ENCODE results near the gene DNAH3. TPM values are rescaled to one million over a fixed set of nuclear protein-coding genes. Genes with fewer than 3 reads are reported as not detected.

The DNAH3 gene
- total RNA-seq, 1 experiment from 2014 or later, result 0.15 TPM

- H4K20me1 ChIP-seq (ENCODE audit: insufficient read depth), result no peaks in the 10 kb centered on the region
- ChIA-PET POLR2A (no interaction called here), CTCF (no interaction called here), RAD21 (ENCODE audit: low non-redundant PET in 1 of 2, low total read pairs in 2 of 2, uncharacterized antibody in 2 of 2, unreplicated experiment in 2 of 2) (no interaction called here)
- H3K27ac ChIP-seq (ENCODE audit: low read depth, low read length), result no peak overlapping the region
- no peaks in the 10 kb centered on the region for H3K9me2 ChIP-seq (ENCODE audit: insufficient read depth)
- BruUV-seq (replicated peaks), result no TSS peak
- H3K79me2 ChIP-seq (ENCODE audit: insufficient read depth, low read length), result no peaks in the 10 kb centered on the region
- no peaks in the 10 kb centered on the region for H3K36me3 ChIP-seq (ENCODE audit: control insufficient read depth in 1 of 2, insufficient read depth in 2 of 2, low read length in 2 of 2)
- H3K27me3 ChIP-seq (ENCODE audit: insufficient read depth, low read length), result no peaks in the 10 kb centered on the region
- no peak for ATAC-seq
- H3K4me1 ChIP-seq (ENCODE audit: control insufficient read depth in 1 of 2, insufficient read depth in 2 of 2, low read length in 2 of 2), result peaks cover 12 to 15% of the 10 kb centered on the region in 2 experiments
- H3K9ac ChIP-seq (ENCODE audit: low read length), result no peak overlapping the region
- H3K9me3 ChIP-seq (ENCODE audit: control insufficient read depth in 1 of 2, insufficient read depth in 1 of 2, low read depth in 1 of 2, low read length in 2 of 2), result no peaks in the 10 kb centered on the region
- no peak overlapping the region for H3K4me3 ChIP-seq (replicated peaks in 1 of 2; ENCODE audit: low read depth in 1 of 2, low read length in 2 of 2)
- DNase-seq (ENCODE audit: low read depth, low spot score), result no peak
- no peak overlapping the region for H3K4me2 ChIP-seq (ENCODE audit: low read length)
- intact Hi-C loops (cut with micrococcal nuclease), result no loop called here
- H2AFZ ChIP-seq (ENCODE audit: low read depth, low read length, poor library complexity, severe bottlenecking), result no peak overlapping the region
- TF ChIP-seq EZH2 (IDR thresholded peaks at IDR 0.05) (no peak), RAD21 (IDR thresholded peaks at IDR 0.05; ENCODE audit: low read depth) (peak; percentile 12; the same call in 1 of the 2 replicates), TCF7L2 (IDR thresholded peaks at IDR 0.05; ENCODE audit: borderline replicate concordance, extremely low read depth, insufficient read depth, insufficient read length) (no peak), SRF (IDR thresholded peaks at IDR 0.05; ENCODE audit: low read depth) (no peak), ZBTB33 (IDR thresholded peaks at IDR 0.05; ENCODE audit: extremely low read depth, insufficient replicate concordance, low read length) (no peak), YY1 (IDR thresholded peaks at IDR 0.05; ENCODE audit: extremely low read depth, insufficient replicate concordance, low read depth, low read length) (no peak), POLR2AphosphoS5 (IDR thresholded peaks at IDR 0.05; ENCODE audit: low read depth, low read length) (no peak), POLR2A (IDR thresholded peaks at IDR 0.05; ENCODE audit: borderline replicate concordance, extremely low read depth, insufficient read depth, insufficient read length) (no peak)
Observed at GRCh38 chr16:20956319-20956718, 194.3 kb downstream of the DNAH3 start.

- no peak overlapping the region for H3K27ac ChIP-seq (ENCODE audit: low read depth, low read length)
- ChIA-PET POLR2A (no interaction called here), CTCF (no interaction called here), RAD21 (ENCODE audit: low non-redundant PET in 1 of 2, low total read pairs in 2 of 2, uncharacterized antibody in 2 of 2, unreplicated experiment in 2 of 2) (no interaction called here)
- H3K36me3 ChIP-seq (ENCODE audit: control insufficient read depth in 1 of 2, insufficient read depth in 2 of 2, low read length in 2 of 2), result no peaks in the 10 kb centered on the region
- H3K4me3 ChIP-seq (replicated peaks in 1 of 2; ENCODE audit: low read depth in 1 of 2, low read length in 2 of 2), result no peak overlapping the region
- H4K20me1 ChIP-seq (ENCODE audit: insufficient read depth), result no peaks in the 10 kb centered on the region
- H3K4me2 ChIP-seq (ENCODE audit: low read length), result no peak overlapping the region
- DNase-seq (ENCODE audit: low read depth, low spot score), result no peak
- peaks cover 12 to 15% of the 10 kb centered on the region in 2 experiments for H3K4me1 ChIP-seq (ENCODE audit: control insufficient read depth in 1 of 2, insufficient read depth in 2 of 2, low read length in 2 of 2)
- H3K9me3 ChIP-seq (ENCODE audit: control insufficient read depth in 1 of 2, insufficient read depth in 1 of 2, low read depth in 1 of 2, low read length in 2 of 2), result no peaks in the 10 kb centered on the region
- H3K9me2 ChIP-seq (ENCODE audit: insufficient read depth), result no peaks in the 10 kb centered on the region
- TF ChIP-seq MAX (IDR thresholded peaks at IDR 0.05) (no peak), REST (IDR thresholded peaks at IDR 0.05; ENCODE audit: low read depth) (no peak), ZNF274 (IDR thresholded peaks at IDR 0.05; ENCODE audit: low read depth, low read length) (no peak)
- intact Hi-C loops (cut with micrococcal nuclease), result no loop called here
- H3K9ac ChIP-seq (ENCODE audit: low read length), result no peak overlapping the region
- H3K79me2 ChIP-seq (ENCODE audit: insufficient read depth, low read length), result no peaks in the 10 kb centered on the region
- H3K27me3 ChIP-seq (ENCODE audit: insufficient read depth, low read length), result no peaks in the 10 kb centered on the region
- ATAC-seq, result no peak
- H2AFZ ChIP-seq (ENCODE audit: low read depth, low read length, poor library complexity, severe bottlenecking), result no peak overlapping the region
- no TSS peak for BruUV-seq (replicated peaks)
Observed at GRCh38 chr16:20954574-20954973, 196.1 kb downstream of the DNAH3 start.
